HG03095 (cell line): ENCODE results near the gene DPM3.
"Not testable (repeated sequence)": the region's sequence is repeated elsewhere in the genome, so short reads cannot be mapped to it uniquely, and the experiment has no call there.

ENCODE experiments used
- ATAC-seq: cut with Tn5 transposase; IDR thresholded peaks from one replicate; pipeline ENCODE4 v1.9.1; 2021; ENCODE audit warnings: moderate library complexity; ENCODE audit not compliant: unreplicated experiment

DPM3 gene, protein sequence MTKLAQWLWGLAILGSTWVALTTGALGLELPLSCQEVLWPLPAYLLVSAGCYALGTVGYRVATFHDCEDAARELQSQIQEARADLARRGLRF

GRCh38 chr1:155139895-155140629 lies at the start of gene DPM3:
Gene DPM3, minus strand, starts transcription at chr1:155140531. Its CDS starts 291 bp downstream, at chr1:155140240.
- ATAC-seq: peak; percentile 58

DNA sequence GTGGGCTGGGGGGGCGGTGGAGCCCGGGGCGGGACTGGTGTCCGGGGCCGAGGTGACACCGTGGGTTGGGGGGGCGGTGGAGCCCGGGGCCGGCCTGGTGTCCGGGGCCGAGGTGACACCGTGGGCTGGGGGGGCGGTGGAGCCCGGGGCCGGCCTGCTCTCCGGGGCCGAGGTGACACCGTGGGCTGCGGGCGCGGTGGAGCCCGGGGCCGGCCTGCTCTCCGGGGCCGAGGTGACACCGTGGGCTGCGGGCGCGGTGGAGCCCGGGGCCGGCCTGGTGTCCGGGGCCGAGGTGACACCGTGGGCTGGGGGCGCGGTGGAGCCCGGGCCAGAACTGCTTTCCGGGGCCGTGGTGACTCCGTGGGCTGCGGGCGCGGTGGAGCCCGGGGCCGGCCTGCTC lies 49.6 kb upstream of the DPM3 start:
- ATAC-seq: not testable (repeated sequence)

- ATAC-seq: no peak
Observed at GRCh38 chr1:155188268-155188667, 47.9 kb upstream of the DPM3 start.

DNA sequence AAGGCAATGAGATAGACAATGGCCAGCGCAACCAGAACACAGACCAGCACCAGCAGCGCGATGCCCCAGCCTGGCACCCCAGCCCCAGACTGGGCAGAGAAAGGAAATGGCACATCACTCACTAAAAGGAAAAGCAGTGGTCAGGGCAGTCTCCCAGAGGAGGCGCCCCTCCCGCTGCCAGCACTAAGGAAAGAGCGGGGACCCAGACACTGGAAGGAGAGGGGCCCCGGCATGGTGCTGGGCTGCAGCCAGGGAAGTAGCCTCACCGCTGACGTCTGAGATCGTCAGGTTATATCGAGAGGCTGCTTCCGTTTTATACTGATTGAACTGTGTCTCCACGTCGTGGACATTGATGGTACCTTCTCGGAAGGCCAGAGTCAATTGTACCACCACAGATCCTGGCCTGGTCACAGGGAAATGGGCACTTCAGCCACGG lies 47.1 kb upstream of the DPM3 start:
- ATAC-seq: no peak

DNA sequence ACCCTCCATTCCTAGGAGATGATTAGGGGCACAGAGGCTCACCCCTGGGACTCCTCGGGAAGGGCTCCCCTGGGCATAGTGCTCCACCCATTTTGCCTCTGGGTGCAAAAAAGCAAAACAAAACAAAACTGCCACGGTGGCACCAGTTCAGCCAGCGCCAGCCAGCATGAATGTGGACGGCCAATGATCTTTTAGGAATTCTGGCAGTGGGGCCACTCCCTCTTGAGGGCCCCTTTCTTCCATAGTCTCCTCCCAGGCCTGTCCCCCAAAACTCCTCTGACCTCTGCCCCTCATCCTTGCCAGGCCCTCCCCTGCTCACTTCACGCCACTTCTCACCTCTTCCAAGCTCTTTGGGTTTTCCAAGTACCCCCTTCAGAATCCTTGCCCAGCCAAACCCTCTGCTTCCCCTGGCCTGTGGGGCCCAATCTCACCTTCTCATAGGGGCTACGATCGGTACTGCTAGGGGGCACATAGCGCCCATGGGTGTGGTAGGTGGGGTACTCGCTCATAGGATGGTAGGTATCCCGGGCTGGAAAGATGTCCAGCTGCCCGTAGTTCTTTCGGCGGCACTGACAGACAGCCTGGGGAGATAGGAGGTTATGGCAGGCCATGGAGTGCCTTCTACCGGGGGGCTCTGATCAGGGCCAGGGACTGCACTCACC lies 46.6 kb upstream of the DPM3 start:
- ATAC-seq: no peak

DNA sequence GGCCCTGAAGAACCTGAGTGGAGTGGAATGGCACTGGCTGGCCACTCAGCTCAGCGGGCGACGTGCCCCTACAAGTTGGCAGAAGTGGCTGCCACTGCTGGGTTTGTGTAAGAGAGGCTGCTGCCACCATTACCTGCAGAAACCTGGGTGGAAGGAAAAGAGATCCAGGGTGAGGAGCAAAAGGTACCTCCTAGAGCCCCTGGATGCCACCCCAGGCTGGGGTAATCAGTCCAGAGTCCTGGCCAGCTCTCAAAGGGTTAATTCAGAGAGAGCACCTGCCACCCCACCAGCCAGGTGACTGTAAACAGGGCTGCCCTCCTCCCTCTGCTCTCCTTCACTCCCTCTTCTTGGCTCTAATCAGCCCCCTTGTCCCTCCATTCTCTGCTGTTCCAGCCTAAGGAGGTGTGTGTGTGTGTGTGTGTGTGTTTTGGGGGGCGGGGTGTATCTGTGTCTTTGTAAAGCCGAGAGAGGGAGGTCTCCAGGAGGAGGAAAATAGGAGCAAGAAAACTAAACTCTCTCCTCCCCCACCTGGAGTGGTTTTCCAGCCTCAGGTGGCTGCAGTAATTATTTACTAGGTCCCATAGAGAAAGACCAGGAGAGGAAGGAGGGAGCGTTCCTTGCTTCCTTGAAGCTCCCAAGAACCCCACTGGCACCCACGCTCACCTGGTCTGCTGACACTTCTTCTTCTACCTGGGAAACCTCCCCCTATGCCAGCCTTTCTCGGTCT lies 45.9 kb upstream of the DPM3 start:
- no peak for ATAC-seq

DNA sequence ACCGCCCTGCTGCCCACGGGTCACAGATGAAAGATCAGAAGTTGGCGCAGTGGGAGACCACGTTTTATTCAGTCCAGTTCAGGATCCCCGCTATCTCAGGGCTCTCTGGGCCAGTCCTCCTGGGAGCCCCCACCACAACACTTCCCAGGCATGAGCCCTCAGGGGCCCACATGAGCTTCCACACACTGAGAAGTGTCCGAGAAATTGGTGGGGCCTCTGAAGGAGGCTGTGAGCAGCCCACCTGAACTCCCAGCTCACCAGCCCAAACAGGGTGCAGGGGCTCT lies 45.4 kb upstream of the DPM3 start:
- no peak for ATAC-seq

GRCh38 chr1:155184835-155185782 lies 44.8 kb upstream of the DPM3 start:
- no peak for ATAC-seq

- no peak for ATAC-seq
Observed at GRCh38 chr1:155184351-155184811, 44.0 kb upstream of the DPM3 start.

- no peak for ATAC-seq
Observed at GRCh38 chr1:155183775-155184221, 43.5 kb upstream of the DPM3 start.

GRCh38 chr1:155182052-155182550 lies 41.8 kb upstream of the DPM3 start:
- no peak for ATAC-seq

- no peak for ATAC-seq
Observed at GRCh38 chr1:155181371-155182051, 41.2 kb upstream of the DPM3 start.

GRCh38 chr1:155179112-155180031 lies 39.0 kb upstream of the DPM3 start:
- no peak for ATAC-seq

DNA sequence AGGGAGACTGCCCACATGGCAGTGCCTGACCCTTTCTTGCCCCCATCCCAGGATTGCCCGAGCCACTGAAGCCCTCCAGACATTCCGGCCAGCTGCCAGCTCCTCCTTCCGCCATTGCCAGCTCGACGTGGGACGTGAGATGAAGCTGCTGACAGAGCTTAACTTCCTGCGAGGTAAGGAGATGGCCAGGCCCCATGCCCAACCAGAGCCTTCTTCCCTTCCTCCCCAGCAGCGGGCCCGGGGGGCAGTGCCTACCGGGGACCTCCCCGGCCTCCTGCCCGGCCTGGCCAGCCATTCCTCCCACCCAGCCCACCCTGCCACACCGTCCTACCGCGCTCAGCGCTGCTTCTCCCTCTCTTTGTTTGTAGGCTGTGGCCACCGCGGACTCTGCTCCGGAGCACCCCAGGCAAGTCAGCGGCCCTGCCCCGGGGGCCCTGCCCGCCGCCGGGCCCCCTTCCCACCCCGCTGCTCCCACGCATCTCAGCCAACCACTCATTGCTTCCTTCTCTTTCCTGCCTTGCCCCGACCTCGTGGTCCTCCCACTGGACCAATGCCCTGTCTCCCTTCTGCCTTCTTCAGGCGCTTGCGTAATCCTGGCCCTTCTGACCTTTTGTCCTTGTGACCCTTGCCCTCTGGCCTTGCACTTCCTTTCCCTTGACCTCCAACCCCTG lies 38.2 kb upstream of the DPM3 start:
- ATAC-seq: no peak

GRCh38 chr1:155177918-155178281 lies 37.6 kb upstream of the DPM3 start:
- ATAC-seq: no peak

GRCh38 chr1:155177192-155177917 lies 37.0 kb upstream of the DPM3 start:
- ATAC-seq: no peak

GRCh38 chr1:155176544-155177071 lies 36.3 kb upstream of the DPM3 start:
- ATAC-seq: no peak
